Hematopoietic multipotent progenitor cell treated with erythropoietin and hydrocortisone succinate and interleukin-3 and kit ligand, for 8 days (in vitro differentiated cells): ENCODE measurements around the gene NELFE.

ENCODE experiments used
- DNase-seq: peaks from one replicate; pipeline ENCODE4 v3.0.0-alpha.2; 2015

Gene NELFE

DNA sequence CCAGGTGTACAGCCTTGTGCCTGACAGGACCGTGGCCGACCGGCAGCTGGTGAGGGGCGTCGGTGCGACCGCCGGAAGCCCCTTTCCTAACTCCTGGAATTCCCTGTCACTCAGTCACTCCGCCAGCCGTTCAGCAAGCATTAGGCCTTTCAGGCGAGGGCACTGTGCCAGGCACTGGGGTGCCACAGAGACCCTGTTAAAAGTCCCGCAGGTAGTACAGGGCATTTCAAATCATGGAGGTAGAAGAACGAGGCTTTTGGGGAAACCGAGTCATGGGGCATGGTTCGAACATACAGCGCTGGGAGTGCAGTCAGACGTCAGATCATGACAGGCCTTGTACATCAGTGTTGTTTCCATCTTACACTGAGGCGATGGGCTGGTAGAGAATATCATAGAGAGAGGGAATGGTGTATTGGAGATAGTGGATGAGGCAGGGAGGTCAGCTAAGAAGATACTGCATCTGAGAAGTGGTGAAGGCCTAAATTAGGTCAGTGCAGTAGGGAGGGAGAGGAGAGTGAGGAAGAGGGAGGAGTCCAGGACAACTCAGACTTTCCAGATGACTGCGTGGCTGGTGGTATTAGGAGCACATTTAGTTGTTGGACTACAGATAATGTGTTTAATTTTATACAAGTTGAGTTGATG, 14.1 kb upstream of the NELFE start:
- DNase-seq: peak; percentile 49

DNA sequence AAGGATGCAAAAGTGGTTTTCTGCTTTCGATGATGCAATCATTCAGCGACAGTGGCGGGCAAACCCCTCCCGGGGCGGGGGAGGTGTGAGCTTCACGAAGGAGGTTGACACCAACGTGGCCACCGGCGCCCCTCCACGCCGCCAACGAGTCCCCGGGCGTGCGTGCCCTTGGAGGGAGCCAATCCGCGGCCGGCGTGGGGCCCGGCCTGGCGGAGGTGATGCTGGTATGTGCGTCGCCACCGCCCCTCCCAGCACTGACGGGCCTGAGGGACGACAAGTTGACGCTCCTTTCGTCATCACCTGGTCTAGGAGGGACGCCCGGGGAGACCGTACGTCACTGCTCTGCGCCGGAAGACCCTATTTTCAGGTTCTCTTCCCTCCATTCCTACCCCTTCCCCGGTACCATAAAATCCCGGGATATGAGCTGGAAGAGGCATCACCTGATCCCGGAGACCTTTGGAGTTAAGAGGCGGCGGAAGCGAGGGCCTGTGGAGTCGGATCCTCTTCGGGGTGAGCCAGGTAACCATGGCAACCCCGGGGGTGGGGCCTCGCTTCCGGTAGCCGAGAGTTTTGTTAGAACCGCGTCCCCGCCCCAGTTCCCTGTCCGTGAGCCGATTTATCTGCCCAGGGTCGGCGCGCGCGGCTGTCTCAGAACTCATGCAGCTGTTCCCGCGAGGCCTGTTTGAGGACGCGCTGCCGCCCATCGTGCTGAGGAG, 13.4 kb upstream of the NELFE start, which contains the start of gene DXO:
DXO (minus strand) TSS at position 146 of the 716 bp plus-strand sequence. CDS start 463 bp downstream, outside the sequence.
- peak; percentile 98 for DNase-seq

DNA sequence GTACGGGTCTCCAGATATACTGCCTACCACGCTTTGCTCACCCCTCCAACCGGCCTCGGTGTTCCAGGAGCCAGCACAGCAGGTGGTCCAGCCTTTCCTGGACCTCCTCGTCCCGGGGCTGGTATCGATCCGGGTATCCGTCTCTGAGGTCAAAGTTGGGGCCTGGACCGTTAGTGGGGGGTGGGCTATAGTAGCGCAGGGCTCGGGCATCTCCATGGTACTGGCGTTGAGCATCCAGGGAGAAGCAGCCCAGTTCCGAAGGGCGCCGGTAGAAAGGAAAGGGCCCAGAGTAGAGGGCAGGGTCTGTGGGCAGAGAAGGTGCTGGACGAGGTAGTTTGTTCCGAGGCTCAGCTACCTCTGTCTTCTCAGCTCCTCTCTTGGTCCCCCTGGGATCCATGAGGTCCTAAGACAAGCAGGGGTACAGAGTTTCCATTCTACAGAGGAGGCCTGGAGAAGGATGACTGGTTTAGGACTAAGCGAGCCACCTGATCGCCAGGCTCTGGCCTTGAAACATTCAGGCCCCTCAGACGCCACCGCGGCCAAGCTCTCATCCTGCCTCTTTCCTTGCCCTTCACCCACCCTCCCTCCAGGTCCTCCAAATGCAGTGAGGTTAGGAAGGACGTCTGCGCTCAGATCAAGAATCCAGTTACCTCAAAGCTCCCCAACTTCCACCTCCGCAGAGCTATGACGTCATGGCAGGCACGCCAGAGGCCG, 12.7 kb upstream of the NELFE start:
- DNase-seq: no peak

DNA sequence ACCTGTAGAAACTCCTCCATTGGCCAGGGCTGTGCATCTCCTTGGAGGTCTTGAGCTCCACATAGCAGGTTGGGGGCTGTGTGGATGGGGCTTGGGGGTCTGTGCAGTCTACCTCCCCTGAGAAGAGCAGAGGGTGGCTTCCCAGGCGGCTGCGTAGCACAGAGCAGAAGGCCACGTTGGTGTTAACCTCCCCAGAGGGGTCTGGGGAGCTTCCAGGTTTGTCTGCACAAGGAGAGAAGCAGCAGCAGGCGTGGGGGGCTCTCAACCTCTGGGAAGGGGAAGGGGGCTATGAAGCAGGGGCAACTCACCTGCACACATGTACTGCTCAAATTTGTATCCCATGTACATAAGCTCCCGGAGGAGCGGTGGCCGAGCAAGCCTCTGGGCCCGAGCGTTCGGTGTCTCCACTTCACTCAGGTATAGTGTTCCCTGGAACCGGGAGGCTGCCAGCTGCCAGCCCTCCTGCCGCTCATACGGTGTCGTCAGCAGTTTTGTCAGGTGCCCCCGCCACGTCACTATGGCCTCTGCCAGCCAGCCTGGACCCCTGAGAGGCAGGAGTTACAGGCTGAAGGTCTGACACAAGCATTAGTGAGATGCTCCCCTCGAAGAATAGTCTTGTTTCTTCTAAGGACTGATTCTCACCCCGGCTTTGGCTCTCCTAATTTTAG, 12.0 kb upstream of the NELFE start:
- DNase-seq: no peak

DNA sequence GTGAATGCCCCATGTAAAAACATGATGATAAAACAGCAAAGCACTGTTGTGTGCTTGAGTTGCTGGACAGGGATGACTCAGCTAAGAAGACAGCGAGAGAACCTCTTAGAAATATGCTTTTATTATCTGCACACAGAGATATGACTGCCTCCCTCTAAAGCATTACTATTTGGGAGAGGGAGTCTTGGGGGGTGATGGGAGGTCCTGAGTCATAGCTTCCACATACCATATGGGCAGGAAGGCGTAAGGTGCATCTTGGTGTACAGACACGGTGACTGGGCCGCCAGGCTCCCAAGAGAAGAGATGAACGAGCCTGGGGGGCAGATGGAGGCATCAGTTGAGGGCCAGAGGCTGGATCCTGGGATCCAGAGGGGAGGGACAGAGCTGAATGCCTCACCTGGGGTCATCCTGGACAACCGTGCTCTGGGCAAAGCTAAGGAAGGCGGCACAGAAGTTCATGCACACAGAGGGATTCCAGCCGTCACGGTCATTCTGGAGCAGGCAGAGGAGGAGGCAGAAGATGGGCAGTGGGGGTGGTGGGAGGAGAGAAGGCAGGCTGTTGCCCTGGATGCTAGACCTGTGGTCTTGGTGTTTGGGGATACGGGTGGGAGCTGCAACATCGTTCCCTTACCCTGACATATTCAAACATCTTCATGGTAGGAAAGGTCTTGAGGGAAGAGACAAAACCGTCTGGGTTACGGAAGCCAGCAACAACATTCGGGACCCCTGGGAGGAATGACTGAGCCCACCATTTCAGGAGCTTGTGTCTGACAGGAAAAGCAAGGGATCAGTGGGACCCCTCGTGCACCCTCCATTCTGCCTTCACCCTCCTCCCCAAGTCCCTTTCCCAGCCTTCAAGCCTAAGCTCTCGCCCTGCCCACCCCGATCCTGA, 11.2 kb upstream of the NELFE start:
- DNase-seq: peak; percentile 21

DNA sequence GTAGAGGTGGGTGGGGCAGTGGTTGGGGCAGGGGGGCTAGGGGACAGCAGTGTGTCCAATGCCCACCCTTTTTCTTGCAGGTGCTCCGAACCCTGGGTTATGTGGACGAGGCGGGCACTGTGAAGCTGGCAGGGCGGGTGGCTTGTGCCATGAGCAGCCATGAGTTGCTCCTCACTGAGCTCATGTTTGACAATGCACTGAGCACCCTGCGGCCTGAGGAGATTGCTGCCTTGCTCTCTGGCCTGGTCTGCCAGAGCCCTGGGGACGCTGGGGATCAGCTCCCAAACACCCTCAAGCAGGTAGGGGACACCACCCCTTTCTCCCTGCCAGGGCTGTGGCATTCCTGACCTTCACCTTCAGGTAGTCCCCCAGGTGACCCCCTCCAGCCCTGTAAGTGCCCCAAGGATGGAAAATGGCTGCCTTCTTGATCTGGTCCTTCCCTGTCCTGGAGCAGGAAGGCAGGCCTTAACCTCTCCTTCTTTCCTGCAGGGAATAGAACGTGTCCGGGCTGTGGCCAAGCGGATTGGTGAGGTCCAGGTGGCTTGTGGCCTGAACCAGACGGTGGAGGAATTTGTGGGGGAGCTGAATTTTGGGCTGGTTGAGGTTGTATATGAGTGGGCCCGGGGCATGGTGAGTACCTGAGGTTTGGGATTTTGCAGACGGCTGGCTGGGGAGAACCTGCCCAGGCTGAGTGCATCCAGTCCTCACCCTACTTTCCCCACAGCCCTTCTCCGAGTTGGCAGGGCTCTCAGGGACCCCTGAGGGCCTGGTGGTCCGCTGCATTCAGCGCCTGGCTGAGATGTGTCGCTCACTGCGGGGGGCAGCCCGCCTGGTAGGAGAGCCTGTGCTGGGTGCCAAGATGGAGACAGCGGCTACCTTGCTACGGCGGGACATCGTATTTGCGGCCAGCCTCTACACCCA, 10.3 kb upstream of the NELFE start:
- DNase-seq: no peak

DNA sequence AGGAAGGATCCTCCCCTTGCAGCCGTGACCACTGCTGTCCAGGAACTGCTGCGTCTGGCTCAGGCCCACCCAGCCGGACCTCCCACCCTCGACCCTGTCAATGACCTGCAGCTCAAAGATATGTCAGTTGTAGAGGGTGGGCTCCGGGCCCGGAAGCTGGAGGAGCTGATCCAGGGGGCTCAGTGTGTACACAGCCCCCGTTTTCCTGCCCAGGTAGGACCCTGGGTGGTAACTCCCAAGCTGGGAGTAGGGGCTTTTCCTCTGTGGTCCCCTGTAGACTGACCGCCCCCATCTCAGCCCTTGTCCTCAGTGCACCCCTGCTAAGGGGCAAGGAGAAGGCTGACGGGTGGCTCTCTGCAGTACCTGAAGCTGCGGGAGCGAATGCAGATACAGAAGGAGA, 9.6 kb upstream of the NELFE start:
- no peak for DNase-seq

DNA sequence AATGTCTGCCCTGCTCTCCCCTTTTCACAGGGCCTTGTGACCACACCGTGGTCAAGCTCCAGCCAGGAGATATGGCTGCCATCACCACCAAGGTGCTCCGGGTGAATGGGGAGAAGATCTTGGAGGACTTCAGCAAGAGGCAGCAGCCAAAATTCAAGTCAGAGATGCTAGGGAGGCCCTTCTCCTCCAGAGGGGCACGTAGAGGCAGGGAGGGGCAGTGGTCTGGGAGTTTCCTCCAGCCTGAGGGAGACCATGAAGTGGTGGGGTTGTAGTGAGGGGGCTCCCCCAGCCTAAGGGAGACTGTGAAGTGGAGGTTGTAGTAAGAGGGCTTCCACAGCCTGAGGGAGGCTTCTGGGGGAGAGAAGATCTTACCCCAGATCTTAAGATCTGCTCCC, 9.2 kb upstream of the NELFE start:
- DNase-seq: no peak

DNA sequence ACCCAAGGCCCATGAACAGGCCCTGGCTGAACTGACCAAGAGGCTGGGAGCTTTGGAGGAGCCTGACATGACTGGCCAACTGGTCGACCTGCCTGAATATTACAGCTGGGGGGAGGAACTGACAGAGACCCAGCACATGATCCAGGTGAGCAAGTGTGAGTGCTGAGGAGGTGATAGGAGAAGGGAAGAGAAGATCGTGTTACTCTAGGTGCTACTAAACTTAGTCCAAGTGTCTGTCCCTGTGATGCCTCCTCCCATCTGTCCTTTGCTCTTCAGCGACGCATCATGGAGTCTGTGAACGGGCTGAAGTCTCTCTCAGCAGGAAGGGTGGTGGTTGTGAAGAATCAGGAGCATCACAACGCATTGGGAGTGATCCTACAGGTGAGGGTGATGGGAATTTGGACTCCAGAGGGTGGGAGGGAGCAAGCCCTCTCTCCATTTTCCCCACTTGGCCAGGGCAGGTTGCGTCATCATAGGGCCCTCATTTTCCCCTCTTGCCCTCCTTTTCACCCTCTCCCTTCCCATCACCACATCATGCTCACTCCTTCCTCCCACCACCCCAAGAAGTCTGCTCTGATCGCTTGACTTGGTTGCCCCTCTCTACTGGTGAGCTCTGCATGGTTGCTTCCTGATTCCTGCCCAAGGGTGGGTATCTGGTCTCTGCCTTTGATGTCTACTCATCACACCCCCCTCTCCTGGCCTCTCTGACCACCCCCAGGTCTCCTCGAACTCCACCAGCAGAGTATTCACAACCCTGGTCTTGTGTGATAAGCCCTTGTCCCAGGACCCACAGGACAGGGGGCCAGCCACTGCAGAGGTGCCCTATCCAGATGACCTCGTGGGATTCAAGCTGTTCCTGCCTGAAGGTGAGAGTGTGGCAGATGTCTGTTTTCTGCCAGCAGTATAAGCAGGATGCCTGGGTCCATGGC, 8.5 kb upstream of the NELFE start:
- no peak for DNase-seq

DNA sequence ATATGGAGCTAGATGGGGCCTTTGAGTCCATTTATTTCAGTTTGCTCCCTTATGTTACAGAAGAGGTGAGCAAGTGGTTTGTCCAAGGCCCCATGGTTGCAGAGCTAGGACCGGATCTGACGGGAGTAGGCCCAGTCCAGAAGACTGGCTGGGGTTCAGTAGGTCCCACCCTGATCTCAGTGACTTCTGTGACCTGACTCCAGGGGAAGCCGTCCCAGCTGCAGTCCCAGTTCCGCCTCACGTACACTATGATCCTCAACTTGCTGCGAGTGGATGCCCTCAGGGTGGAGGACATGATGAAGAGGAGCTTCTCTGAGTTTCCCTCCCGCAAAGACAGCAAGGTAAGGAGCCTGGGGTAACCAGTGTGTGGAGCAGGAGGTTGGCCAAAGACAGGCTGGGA, 7.7 kb upstream of the NELFE start:
- no peak for DNase-seq

DNA sequence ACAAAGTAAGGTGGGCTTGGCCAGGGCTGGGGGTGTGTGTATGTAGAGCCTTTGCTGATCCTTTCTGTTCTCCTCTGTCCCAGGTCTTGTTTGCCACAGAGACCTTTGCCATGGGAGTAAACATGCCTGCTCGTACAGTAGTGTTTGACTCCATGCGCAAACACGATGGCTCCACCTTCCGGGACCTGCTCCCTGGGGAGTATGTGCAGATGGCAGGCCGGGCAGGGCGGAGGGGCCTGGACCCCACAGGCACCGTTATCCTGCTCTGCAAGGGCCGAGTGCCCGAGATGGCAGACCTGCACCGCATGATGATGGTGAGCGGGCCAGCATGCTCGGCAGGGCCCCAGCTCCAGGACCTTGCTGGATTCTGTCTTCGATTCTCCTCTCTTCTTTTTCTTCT, 6.9 kb upstream of the NELFE start:
- DNase-seq: no peak

DNA sequence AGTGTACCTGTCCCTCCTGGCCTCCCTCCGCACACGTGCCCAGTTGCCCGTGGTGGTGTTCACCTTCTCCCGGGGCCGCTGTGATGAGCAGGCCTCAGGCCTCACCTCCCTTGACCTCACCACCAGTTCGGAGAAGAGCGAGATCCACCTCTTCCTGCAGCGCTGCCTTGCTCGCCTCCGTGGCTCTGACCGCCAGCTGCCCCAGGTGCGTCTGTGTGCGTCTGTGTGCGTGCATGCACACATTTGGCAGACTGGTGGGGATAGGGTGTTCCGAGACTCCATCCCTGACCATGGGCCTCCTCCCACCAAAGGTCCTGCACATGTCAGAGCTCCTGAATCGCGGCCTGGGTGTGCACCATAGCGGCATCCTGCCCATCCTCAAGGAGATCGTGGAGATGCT, 5.2 kb upstream of the NELFE start:
- DNase-seq: no peak

DNA sequence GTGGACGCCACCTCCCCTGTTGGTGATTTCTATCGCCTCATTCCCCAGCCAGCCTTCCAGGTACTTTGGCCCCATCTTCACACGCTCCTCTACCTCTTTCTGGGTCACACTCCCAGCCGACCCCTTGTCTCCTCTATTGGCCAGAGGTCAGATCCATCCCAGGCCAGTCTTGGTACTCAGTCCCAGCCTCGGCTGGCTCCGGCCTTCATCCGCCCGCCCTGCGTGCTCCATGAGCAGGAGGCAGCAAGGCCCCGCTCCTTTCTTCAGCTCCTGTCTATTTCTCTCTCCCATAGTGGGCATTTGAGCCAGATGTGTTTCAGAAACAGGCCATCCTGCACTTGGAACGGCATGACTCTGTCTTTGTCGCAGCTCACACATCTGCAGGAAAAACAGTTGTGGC, 2.8 kb upstream of the NELFE start:
- no peak for DNase-seq

DNA sequence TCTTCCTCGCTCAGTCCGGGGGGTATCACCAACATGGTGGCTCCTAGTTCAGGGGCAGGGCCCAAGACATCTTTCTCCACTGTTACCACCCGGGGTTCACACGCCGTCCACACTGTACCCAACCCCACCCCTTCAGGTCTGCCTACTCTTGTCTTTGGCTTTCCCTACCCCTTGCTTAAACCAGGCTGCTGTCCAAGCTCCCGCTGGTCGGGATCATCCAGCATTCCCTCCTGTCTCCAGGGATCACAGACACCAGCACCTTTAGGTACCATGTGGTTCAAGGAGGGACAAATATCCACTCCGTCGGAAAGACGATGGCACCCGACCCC, 395 bp downstream of the NELFE start:
- DNase-seq: peak; percentile 25

DNA sequence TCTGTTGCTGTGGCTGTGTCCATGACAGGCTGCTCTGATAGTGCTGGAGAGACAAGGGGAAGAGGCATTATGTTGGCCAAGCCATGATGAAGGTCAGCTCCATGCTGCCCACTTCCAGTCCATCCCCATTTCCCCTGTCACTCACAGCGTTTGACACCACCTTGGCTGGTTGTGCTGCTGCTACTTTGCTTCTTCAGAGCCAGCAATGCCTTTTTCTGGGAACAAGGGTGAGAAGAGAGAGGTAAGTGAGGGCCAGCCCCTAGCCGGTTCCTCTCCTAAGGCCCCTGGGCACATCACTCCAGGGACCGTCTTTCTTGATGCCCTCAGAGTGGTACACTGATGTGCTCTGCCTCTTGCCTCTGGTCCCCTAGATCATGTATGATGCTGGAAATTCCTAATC, 2.0 kb downstream of the NELFE start:
- no peak for DNase-seq

DNA sequence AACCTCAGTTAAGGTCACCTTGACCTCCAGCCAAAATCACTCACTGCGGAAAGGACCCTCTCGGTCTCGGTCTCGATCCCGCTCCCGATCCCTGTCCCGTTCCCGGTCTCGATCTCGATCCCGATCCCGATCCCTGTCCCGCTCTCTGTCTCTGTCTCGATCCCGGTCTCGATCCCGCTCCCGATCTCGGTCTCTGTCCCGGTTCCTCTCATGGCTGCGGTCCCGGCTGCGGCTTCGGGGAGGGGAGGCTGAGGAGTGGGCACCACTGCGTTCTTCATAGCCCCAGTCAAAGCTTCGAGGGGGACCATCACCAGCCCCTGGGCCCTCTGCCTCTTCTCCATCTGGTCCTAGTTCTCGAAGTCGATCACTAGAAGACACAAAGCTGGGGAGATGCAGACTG, 4.3 kb downstream of the NELFE start:
- DNase-seq: no peak

DNA sequence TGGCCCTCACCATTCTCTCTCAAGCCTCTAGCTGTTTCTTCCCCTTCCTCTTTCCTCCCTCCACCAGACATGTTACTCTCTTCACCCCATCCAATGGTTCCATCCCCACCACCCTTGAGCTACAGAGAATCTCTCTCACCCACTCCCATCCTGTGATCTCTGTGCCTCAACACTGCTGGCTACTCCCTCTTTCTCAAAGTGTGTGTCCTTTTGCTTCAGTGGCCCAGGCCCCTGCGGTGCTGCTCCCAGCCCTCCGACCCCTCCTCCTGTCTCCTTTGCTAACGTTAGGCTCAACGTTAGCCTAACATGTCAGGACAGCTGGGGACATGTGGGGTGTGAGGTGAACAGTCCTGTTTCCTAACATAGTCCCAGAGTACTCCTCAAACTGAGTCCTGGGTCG, 5.9 kb downstream of the NELFE start:
- no peak for DNase-seq

DNA sequence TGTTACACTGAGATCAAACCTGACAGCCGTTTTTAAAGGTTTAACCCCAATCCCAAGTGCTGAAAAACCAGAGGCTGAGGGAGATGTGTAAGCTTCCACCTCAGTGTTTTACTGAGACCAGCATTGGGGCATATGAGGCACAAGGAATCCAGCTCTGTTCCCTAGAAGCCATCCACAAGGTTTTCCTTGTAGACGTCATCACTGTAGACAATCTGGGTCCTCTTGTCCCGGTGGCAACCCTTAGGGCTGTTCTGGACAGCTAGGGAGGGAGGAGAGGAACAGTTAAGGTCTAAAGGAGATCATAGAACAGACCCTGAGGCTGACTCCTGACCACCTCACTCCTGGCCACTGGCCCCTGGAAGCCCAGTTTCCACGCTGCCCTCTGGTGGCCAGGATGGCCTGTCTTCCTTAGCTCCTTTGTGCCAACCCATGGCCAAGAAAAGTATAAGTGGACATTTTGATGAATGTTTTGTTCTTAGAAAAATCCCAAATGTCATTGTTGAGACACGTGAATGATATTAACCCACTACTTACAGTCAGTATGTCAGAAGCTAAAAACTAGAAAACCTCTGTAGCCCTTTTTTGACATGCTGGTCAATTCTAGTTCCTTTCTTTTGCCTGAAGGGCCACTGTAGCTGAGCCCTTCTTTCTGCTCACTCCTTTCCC, 6.5 kb downstream of the NELFE start:
- DNase-seq: peak; percentile 55

DNA sequence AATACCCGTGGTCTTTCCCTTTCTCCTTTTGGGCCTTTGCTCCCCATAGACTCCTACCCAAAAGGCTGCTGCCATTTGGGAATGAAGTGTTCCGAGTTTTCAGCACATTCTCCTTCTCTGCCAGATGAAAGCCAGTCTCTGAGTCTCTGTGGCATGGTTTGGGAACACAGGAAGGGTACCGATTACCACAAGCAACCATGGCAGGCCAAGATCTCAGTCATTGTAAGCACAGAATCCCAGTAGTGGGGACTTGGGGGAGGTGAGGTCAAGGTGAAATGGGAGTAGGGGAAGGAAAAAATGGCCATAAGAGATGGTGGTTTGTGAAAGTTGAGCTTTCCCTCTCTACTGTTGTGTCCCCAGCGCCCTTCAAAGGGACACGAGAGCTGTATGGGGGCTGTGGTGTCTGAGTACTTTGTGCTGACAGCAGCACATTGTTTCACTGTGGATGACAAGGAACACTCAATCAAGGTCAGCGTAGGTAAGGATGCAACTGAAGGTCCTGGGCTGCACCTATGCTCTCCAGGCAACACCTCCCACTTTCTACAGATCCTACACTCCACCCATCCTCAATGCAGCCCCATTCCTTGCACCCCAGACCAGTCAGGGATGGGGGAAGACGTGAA, 8.7 kb downstream of the NELFE start:
- no peak for DNase-seq
